Measurements from ENCODE around the gene TFCP2L1.
"Not testable (repeated sequence)": the region's sequence is repeated elsewhere in the genome, so short reads cannot be mapped to it uniquely, and the experiment has no call there.

TFCP2L1 gene

DNA sequence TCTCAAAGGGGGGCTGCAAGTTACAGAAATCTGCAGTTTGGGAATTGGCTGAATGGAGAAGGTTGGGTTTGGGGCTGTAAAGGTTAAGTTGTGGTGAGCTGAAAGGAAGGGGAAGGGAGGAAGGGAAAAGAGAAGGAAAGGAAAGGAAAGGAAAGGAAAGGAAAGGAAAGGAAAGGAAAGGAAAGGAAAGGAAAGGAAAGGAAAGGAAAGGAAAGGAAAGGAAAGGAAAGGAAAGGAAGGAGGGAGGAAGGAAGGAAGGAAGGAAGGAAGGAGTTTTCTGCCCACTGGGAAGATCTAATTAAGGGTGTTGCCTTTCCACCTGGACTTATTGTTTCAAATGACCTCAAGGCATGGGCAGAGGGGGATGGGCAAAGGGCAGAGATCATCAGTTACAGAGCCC, 16.2 kb upstream of the TFCP2L1 start:
- H3K4me1 ChIP-seq (ENCODE audit: control insufficient read depth, insufficient read depth, low read length); POLR2A ChIA-PET; H3K36me3 ChIP-seq (ENCODE audit: control insufficient read depth in 2 of 2, insufficient read depth in 1 of 2, low read length in 2 of 2); H3K4me3 ChIP-seq (ENCODE audit: low read depth, low read length); H3K9me3 ChIP-seq (ENCODE audit: control insufficient read depth, insufficient read depth, low read depth, low read length); H3K27ac ChIP-seq (ENCODE audit: extremely low read depth, low read depth, low read length): not testable (repeated sequence)
- TF ChIP-seq ZNF366 (tag by site-specific recombination; conservative IDR thresholded peaks at IDR 0.05) (0 out of 2 replicates have a peak, but pooled peaks have one; percentile 10), PRDM1 (tag by site-specific recombination; IDR thresholded peaks at IDR 0.05) (peak; percentile 93)
- CTCF ChIA-PET = interaction anchor here (0.7 to 1.0 kb wide), 2 partner anchors 28 to 40 kb away, joined by 3 read pairs; no protein-coding TSS in a partner anchor

DNA sequence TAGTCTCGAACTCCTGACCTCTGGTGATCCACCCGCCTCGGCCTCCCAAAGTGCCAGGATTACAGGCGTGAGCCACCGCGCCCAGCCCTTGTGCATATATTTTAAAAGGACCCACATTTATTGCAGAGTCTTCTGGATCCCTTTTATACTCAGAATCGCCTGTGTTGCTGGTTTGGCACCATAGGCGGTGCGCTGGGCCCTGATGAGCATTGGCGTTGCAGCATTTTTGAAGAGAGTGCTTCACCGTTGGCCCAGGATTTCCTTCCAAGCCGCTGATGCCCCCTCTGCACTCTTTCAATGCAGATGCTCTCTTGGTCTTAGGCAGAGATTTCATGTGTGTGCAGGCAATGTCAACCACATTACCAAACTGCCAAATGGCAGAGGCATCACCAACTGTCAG, 13.5 kb upstream of the TFCP2L1 start:
- H3K27ac ChIP-seq (ENCODE audit: extremely low read depth, low read depth, low read length) = no peak overlapping the region
- CTCF ChIA-PET = interaction anchor here (0.7 to 3.0 kb wide), 10 partner anchors 10 to 221 kb away, joined by 3 to 10 read pairs (median 4); no protein-coding TSS in a partner anchor
- no peaks in the 10 kb centered on the region for H3K36me3 ChIP-seq (ENCODE audit: control insufficient read depth in 2 of 2, insufficient read depth in 1 of 2, low read length in 2 of 2)
- no peak overlapping the region for H3K4me3 ChIP-seq (ENCODE audit: low read depth, low read length)
- POLR2A ChIA-PET = no interaction called here
- TF ChIP-seq SCRT2 (tag by site-specific recombination; IDR thresholded peaks at IDR 0.05) (no peak), ZNF133 (tag by site-specific recombination; IDR thresholded peaks at IDR 0.05) (no peak), ZNF558 (tag by site-specific recombination; IDR thresholded peaks at IDR 0.05) (no peak), ZNF473 (tag by site-specific recombination; IDR thresholded peaks at IDR 0.05) (no peak), ZNF354C (tag by site-specific recombination; IDR thresholded peaks at IDR 0.05; ENCODE audit: borderline replicate concordance, low read depth) (no peak), GFI1B (tag by site-specific recombination; IDR thresholded peaks at IDR 0.05) (no peak), ZNF433 (tag by site-specific recombination; IDR thresholded peaks at IDR 0.05; ENCODE audit: low read depth) (no peak), ZNF701 (tag by site-specific recombination; IDR thresholded peaks at IDR 0.05) (no peak), ZFP41 (tag by site-specific recombination; IDR thresholded peaks at IDR 0.05; ENCODE audit: borderline replicate concordance) (no peak), ZNF837 (tag by site-specific recombination; IDR thresholded peaks at IDR 0.05) (no peak)
- TF ChIP-seq, protein P1, sequence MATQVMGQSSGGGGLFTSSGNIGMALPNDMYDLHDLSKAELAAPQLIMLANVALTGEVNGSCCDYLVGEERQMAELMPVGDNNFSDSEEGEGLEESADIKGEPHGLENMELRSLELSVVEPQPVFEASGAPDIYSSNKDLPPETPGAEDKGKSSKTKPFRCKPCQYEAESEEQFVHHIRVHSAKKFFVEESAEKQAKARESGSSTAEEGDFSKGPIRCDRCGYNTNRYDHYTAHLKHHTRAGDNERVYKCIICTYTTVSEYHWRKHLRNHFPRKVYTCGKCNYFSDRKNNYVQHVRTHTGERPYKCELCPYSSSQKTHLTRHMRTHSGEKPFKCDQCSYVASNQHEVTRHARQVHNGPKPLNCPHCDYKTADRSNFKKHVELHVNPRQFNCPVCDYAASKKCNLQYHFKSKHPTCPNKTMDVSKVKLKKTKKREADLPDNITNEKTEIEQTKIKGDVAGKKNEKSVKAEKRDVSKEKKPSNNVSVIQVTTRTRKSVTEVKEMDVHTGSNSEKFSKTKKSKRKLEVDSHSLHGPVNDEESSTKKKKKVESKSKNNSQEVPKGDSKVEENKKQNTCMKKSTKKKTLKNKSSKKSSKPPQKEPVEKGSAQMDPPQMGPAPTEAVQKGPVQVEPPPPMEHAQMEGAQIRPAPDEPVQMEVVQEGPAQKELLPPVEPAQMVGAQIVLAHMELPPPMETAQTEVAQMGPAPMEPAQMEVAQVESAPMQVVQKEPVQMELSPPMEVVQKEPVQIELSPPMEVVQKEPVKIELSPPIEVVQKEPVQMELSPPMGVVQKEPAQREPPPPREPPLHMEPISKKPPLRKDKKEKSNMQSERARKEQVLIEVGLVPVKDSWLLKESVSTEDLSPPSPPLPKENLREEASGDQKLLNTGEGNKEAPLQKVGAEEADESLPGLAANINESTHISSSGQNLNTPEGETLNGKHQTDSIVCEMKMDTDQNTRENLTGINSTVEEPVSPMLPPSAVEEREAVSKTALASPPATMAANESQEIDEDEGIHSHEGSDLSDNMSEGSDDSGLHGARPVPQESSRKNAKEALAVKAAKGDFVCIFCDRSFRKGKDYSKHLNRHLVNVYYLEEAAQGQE (tag by site-specific recombination; IDR thresholded peaks at IDR 0.05) = no peak
- TF ChIP-seq, protein P2, sequence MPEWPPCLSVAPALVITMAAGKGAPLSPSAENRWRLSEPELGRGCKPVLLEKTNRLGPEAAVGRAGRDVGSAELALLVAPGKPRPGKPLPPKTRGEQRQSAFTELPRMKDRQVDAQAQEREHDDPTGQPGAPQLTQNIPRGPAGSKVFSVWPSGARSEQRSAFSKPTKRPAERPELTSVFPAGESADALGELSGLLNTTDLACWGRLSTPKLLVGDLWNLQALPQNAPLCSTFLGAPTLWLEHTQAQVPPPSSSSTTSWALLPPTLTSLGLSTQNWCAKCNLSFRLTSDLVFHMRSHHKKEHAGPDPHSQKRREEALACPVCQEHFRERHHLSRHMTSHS (tag by site-specific recombination; IDR thresholded peaks at IDR 0.05) = no peak
- TF ChIP-seq, protein P3, sequence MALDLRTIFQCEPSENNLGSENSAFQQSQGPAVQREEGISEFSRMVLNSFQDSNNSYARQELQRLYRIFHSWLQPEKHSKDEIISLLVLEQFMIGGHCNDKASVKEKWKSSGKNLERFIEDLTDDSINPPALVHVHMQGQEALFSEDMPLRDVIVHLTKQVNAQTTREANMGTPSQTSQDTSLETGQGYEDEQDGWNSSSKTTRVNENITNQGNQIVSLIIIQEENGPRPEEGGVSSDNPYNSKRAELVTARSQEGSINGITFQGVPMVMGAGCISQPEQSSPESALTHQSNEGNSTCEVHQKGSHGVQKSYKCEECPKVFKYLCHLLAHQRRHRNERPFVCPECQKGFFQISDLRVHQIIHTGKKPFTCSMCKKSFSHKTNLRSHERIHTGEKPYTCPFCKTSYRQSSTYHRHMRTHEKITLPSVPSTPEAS (tag by site-specific recombination; IDR thresholded peaks at IDR 0.05) = no peak
- TF ChIP-seq, protein P4, sequence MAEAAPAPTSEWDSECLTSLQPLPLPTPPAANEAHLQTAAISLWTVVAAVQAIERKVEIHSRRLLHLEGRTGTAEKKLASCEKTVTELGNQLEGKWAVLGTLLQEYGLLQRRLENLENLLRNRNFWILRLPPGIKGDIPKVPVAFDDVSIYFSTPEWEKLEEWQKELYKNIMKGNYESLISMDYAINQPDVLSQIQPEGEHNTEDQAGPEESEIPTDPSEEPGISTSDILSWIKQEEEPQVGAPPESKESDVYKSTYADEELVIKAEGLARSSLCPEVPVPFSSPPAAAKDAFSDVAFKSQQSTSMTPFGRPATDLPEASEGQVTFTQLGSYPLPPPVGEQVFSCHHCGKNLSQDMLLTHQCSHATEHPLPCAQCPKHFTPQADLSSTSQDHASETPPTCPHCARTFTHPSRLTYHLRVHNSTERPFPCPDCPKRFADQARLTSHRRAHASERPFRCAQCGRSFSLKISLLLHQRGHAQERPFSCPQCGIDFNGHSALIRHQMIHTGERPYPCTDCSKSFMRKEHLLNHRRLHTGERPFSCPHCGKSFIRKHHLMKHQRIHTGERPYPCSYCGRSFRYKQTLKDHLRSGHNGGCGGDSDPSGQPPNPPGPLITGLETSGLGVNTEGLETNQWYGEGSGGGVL (tag by site-specific recombination; IDR thresholded peaks at IDR 0.05) = no peak
- H3K4me1 ChIP-seq (ENCODE audit: control insufficient read depth, insufficient read depth, low read length) = no peaks in the 10 kb centered on the region
- H3K9me3 ChIP-seq (ENCODE audit: control insufficient read depth, insufficient read depth, low read depth, low read length) = no peaks in the 10 kb centered on the region
